ENCODE data around the gene NOC2L.
A peak's percentile ranks its signal among the peaks of the same experiment; 100 is the strongest.
"Not testable (repeated sequence)": the region's sequence is repeated elsewhere in the genome, so short reads cannot be mapped to it uniquely, and the experiment has no call there.

Gene NOC2L

DNA sequence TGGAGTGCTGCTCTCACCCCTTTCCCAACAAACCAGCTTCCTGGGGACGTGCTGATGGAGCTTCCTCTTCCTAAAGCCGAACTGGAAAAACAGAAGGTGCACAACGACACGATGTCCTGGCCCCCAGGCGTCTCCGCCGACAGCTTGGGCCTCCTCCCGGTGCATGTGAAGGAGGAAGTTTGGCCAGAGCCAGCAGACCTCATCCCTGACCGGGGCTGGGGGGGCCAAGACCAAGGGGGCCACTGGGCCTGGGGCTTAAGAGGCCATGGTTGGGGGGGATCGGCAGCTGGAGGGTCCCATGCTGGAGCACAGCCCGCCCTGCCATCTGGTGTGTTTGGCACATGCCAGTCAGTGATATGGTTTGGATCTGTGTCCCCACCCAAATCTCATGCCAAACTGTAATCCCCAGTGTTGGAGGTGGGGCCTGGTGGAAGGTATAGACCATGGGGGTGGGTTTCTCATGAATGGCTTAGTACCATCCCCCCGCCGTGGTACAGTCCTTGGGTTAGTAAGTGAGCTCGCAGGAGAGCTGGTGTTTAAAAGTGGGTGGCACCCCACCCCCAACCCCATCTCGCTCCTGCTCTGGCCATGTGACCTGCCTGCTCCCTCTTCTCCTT is 34.4 kb upstream of the NOC2L start:
- DNase-seq = no peak

GRCh38 chr1:992362-992761 is 33.3 kb upstream of the NOC2L start:
- no peak for DNase-seq

DNA sequence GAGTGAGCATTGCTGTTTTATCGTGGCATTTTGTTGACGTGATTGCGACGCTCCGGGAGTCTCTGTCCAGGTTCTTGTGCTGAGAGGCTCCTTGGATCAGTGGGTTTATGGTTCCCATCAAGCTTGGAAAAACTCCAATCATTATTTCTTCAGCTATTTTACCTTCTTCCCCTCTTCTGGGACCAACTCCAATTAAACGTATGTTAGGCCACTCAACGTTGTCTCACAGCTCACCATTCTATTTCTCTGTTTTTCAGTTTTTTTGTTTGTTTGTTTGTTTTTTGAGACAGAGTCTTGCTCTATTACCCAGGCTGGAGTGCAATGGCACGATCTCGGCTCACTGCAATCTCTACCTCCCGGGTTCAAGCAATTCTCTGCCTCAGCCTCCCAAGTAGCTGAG is 32.8 kb upstream of the NOC2L start:
- DNase-seq = no peak

- DNase-seq = not testable (repeated sequence)
Observed at GRCh38 chr1:991275-991674, 32.2 kb upstream of the NOC2L start.

- not testable (repeated sequence) for DNase-seq
Observed at GRCh38 chr1:988061-988460, 29.0 kb upstream of the NOC2L start.

DNA sequence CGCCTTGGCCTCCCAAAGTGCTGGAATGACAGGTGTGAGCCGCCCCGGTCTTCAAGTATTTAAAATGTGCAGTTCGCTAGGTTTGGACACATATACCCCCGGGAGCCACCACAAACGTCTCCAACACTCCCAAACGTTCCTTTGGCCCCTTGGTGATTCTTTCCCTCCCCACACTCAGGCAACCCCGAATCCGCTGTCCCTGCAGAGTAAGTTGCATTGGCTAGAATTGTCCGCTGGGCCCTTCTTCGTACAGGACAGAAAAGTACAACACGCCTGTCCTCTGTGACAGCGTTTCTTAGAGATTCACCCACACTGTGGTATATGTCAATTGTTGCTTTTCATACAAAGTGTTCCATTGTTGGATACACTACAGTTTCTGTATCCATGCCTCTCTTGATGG is 26.1 kb upstream of the NOC2L start:
- DNase-seq = no peak

- no peak for DNase-seq
Observed at GRCh38 chr1:984476-984814, 25.4 kb upstream of the NOC2L start.

DNA sequence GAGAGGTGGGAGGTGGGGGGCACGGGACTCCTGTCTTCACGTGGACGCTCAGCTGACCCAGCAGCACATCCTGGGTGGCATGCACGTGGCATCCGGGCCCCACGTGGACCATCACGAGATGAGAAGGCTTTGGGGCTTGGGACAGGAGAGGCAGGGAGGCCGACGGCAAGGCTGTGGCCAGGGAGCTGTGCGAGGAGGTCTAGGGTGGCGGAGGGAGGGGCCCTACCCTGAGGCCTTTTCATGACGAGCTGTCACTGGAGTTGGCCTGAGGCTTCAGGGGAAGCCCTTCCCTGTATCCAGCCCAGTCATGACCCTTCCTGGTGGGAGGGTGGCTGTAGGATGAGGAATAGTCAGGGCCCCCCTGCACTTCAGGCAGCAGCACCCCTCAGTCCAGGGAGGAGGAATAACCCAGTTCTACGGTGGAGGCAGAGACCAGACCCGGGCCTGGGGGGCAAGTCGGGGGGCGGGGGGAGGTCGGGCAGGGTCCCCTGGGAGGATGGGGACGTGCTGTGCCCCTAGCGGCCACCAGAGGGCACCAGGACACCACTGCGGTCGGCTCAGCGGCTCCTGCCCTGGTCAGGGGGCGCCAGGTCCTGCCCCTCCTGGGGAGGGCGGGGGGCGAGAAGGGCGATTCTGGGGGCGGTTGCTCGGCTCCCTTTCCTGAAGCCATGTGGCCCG is 24.9 kb upstream of the NOC2L start:
- peak; percentile 54 for DNase-seq

GRCh38 chr1:982765-983436 is 23.8 kb upstream of the NOC2L start:
- DNase-seq = no peak

GRCh38 chr1:981955-982558 is 23.0 kb upstream of the NOC2L start, which contains the start of gene PERM1:
TSS of gene PERM1 (minus strand) at chr1:982093. CDS start at chr1:981029, 1,064 bp downstream.
- DNase-seq = no peak

GRCh38 chr1:981491-981954 is 22.5 kb upstream of the NOC2L start:
- DNase-seq = no peak

DNA sequence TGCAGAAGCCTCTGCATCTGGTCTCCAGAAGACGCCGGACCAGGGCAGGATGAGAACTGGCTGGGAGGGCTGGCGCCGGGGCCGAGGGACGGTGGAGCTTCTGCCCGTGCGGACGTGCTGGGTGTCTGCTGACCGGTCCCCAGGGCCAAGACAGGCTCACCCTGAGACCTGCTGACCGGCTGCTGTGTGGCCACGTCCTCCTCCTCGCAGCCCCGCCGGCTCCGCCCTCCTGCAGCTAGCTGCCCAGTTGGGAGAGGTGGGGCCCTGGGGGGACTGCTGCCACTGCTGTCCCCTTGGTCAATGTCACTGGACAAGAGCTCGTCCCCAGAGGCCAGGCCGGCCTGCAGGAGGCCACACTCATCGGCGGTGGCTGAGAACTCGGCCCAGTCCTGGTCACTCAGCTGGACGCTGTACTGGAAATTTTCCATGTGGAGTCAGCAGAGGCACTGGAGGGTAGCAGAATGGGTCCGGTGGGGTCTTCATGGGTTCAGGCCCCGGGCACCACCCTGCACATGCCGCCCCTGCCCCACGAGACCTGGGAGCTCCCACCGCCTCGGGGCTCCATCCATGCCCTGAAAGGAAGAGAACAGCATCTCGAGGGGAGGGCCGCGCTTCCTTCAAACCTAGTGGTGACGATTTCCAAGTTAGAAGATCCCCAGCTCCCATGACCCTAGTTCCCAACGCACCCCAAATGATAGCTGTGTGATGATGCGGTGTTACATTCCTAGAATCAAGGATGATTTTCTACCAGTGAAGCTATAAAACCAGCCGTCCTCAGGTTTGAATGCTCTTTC is 21.7 kb upstream of the NOC2L start:
- no peak for DNase-seq

DNA sequence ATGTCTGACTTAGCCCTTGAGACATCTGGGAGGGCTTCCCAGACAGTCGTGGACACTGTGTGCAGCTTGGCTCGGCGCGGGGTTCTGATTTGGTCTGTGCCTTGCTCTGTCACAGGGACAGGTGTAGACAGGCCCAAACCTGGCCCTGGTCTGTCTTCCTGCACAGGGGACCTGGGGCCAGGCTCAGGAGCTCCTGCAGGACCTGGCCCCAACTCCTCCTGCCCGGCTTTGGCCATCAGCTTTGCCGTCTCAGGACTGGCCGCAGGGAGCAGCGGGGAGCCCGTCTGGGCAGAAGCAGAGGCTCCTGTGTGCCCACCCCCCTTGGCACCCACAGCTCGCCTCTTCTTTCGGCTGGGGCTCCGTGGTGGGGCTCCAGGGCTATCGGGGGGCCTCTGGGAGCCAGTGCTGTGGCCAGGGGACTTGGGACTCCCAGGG is 21.1 kb upstream of the NOC2L start:
- DNase-seq = no peak

DNA sequence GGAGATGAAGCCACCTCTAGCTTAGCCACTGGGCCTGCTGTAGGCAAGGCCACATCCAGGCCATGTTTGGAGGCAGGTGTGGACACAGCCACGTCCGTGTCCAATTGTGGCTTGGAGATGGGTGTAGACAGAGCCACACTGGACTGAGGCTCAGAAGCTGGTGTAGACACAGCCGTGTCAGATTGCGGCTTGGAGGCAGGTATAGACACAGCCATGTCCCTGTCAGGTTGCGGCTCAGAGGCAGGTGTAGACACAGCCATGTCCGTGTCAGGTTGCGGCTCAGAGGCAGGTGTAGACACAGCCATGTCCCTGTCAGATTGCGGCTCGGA is 20.7 kb upstream of the NOC2L start:
- no peak for DNase-seq

DNA sequence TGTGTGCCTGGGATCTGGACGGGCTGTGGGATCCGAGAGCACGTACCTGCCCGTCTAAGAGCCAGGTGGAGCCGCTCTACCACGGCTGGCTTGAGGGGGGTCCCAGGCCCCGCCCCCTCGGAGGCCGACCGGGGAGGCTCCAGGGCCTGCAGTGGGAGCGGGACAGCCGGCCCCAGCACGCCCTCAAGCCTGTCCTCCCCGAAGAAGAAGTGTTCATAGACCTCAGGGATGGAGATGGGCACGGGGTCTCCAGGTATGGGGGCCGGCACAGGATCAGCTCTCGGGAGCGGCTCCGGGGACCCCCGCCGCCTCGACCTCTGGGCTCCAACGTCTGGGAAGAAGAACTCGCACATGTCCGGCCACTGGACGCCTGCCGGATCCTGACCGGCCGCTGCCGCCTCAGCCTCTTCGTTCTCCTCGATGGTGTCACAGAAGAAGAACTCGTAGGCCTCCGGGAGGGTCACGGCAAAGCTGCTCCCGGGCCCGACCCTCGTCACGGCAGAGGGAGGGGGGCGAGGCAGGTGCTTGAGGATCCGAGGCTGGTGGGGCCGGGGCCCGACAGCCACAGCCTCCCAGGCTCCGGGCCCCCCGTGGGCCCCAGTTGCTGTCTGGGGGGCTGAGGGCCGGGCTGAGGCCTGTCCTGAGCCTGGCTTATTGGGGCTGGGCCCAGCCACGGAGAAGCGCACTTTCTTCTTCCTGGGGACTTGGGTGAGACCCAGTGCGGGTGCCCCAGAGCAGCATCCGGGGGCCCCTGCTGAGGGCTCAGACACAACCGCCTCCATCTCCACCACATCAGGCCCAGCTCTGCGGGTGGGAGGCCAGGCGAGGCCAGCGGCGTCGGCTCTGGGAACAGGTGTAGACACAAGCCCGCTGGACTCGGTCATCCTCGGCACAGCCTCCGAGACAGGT is 20.0 kb upstream of the NOC2L start:
- no peak for DNase-seq

- no peak for DNase-seq
Observed at GRCh38 chr1:978069-978834, 19.2 kb upstream of the NOC2L start.

- not testable (repeated sequence) for DNase-seq
Observed at GRCh38 chr1:976791-977190, 17.7 kb upstream of the NOC2L start.

DNA sequence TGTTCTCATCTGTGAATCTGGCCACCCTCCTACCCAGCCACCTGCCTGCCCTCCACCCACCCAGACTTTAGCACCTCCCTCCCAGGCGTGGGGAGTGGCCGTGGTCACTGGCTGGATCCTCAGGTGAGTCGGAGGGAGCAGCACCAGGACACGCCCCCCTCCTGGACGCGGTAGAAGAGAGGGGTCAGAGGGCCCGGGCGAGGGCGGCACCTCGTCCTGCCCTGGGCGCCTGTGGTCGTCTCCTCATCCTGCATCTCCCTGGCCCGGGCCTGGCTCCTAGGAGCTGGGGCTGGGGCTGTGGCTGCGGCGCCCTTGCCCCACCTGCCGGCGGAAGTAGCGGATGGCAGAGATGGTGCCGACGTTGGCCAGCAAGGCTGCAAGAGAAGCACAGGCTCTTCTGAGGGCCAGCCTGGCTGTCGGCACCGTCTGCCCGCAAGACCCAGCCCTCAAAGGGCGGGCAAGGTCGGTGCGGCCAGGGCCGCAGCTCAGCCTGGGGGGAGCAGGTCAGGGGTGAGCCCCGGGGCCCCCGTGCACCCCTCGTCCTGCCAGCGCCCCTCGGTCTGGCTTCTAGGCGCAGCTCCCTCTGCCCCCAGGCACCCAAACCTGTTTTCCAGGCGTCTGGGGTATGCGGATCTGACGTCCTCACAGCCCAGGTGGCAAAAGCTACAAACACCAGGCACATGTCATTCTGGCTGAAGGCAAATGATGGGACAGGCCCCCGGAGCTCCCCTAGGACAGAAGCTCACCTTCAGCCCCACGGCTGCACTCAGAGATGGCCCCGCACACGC is 17.0 kb upstream of the NOC2L start:
- peak; percentile 87 for DNase-seq

GRCh38 chr1:975365-975764 is 16.3 kb upstream of the NOC2L start:
- DNase-seq = no peak

- no peak for DNase-seq
Observed at GRCh38 chr1:974687-975328, 15.8 kb upstream of the NOC2L start.

All from RPMI8226 (cell line).